AG10803 (cell line): ENCODE data around the gene MAMLD1.

Experiments
- DNase-seq: peaks from one replicate; pipeline ENCODE4 v3.0.0; 2010; ENCODE audit warnings: low read depth
- H3K4me3 ChIP-seq: 2 replicates; pipeline ENCODE4 v1.5.1; 2011; ENCODE audit warnings: mild to moderate bottlenecking, low read length, control low read depth
- TF ChIP-seq, protein P1 (sequence below): conservative IDR thresholded peaks from 2 replicates; pipeline ENCODE4 v1.5.1; 2011; ENCODE audit warnings: mild to moderate bottlenecking, low read length, control low read depth, inconsistent platforms

The MAMLD1 gene

DNA sequence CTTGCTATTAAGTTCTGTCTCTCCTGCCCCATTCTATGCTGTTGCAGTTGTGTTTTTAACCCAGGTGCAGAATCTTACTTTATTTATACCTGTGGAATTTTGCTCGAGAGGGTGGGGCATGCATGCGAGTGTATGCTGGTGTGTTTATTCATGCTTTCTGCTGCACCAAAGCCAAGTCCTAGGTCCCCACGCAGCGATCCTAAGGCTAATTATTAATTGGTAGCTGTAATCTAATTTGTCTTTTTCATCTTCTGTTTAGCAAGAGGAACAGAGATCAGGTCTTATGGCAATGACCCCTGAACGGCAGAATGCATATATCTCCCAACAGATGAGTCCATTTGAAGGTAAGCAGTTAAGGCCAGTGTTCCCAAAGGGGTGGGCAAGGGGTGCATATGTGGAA, 146.6 kb downstream of the MAMLD1 start:
- TF ChIP-seq, protein P1, sequence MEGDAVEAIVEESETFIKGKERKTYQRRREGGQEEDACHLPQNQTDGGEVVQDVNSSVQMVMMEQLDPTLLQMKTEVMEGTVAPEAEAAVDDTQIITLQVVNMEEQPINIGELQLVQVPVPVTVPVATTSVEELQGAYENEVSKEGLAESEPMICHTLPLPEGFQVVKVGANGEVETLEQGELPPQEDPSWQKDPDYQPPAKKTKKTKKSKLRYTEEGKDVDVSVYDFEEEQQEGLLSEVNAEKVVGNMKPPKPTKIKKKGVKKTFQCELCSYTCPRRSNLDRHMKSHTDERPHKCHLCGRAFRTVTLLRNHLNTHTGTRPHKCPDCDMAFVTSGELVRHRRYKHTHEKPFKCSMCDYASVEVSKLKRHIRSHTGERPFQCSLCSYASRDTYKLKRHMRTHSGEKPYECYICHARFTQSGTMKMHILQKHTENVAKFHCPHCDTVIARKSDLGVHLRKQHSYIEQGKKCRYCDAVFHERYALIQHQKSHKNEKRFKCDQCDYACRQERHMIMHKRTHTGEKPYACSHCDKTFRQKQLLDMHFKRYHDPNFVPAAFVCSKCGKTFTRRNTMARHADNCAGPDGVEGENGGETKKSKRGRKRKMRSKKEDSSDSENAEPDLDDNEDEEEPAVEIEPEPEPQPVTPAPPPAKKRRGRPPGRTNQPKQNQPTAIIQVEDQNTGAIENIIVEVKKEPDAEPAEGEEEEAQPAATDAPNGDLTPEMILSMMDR, result no peak
- DNase-seq, result no peak
- no peak overlapping the region for H3K4me3 ChIP-seq

DNA sequence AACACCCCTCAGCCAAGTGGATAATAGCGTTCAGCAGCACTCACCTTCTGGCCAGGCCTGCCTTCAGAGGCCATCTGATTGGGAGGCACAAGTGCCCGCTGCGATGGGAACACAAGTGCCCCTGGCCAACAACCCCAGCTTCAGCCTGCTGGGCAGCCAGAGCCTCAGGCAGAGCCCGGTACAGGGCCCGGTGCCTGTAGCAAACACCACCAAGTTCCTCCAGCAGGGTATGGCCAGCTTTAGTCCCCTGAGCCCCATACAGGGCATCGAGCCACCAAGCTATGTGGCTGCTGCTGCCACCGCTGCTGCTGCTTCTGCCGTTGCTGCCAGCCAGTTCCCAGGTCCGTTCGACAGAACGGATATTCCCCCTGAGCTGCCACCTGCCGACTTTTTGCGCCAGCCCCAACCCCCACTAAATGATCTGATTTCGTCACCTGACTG, 149.4 kb downstream of the MAMLD1 start:
- TF ChIP-seq, protein P1, result no peak
- H3K4me3 ChIP-seq, result no peak overlapping the region
- DNase-seq, result no peak

DNA sequence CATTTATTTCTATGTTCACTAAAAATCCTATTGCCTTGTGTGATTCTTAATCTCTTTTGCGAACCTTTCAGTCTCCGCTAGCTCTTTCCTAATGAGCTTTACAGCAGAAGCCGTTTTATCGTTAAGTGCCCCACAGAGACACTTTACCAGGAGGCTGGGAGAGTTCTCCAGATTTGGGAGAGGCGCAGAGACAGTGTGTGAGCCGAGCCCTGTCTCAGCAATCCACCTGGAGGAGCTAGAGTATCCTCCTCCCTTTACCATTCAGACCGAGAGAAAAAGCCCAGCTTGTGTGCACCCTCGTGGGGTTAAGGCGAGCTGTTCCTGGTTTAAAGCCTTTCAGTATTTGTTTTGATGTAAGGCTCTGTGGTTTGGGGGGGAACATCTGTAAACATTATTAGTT, 150.4 kb downstream of the MAMLD1 start:
- TF ChIP-seq, protein P1, result no peak
- DNase-seq, result no peak
- H3K4me3 ChIP-seq, result no peak overlapping the region

DNA sequence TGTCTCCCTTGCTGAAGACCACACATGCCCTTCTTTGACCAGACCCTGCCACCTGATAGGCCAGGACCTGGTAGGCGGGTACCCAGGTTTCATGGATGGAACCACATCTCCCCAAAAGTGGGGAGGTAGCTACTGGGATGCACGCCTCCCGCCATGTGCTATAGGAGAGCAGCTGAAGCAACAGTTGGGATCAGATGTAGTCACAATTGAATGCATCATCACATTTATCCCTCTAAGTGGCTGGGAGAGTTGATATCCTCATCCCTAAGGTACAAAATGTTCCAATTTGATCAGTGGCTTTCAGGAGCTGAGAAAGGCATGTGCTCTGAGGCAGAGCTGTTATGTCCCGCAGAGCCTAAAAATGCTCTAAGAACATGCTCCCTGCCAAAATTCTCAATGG, 151.3 kb downstream of the MAMLD1 start:
- no peak overlapping the region for H3K4me3 ChIP-seq
- TF ChIP-seq, protein P1, result no peak
- DNase-seq, result no peak

DNA sequence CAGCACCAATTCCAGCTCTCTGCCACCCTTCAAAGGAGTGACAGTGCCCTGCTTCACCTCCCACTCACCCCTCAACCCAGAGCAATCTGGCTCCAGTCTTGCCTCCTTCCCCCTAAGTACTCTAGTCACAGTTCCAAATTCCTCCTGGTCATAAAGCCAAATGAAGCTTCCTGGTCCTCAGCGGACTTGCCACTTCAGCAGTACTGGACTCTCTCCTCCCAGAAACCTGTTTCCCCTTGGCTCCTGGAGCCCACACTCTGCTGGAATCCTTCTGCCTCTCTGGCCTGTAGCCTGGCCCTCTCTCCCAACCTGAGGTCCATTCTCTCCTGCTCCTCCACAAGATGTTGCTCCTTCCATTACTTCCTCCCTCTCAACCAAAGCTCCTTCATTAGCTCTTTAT, 152.7 kb downstream of the MAMLD1 start:
- no peak for DNase-seq
- TF ChIP-seq, protein P1, result no peak
- no peak overlapping the region for H3K4me3 ChIP-seq

DNA sequence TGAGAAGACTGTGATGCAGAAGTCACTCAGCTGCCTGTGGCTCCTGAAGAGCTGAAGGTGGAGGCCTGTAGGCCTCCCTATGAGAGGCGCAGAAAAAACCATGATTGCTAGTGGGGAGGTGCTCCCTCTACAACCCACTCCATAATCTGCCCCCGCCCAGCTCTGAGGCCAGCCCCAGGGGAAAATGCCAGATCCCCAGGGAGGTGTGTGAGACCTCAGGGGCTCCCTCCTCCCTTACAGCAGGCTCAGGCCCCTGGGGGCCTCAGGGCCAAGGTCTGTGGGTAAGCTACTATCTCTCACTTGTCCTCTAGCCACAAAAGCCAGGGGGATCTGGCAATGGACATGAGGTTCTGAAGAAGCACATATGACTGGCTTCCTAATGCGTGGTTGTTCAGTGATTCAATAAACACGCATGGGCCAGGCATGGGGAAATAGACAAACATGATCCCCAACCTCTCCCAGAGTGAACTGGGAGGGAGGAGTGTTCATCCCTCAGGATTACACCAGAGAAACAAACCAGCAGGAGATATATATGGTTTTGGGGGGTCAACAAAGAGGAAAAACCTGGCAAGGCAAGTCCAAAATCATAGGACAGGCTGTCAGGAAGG, 154.3 kb downstream of the MAMLD1 start:
- H3K4me3 ChIP-seq, result no peak overlapping the region
- peak; percentile 73 for DNase-seq
- TF ChIP-seq, protein P1, result no peak

DNA sequence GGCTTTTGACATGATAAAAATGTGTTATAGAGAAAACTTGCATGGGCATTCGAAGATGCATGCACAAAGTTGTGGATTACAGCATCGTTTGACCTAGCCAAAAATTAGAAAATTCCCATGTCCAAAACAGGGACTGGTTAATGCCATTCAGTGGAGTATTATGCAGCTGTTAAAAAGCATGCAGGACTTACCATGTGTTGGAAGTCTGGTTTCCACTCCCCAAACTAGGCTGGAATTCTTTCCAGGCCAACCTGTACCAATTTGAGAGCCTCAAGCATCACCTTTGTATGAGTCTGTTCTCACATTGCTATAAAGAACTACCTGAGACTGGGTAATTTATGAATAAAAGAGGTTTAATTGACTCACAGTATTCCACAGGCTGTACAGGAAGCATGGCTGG, 159.4 kb downstream of the MAMLD1 start:
- no peak for DNase-seq
- TF ChIP-seq, protein P1, result no peak
- H3K4me3 ChIP-seq, result no peak overlapping the region
